ENCODE data around the gene ACADVL. TPM values are rescaled to one million over a fixed set of nuclear protein-coding genes. Genes with fewer than 3 reads are reported as not detected.

The ACADVL gene
- total RNA-seq, 1 donor from 2014 or later = 86.7 TPM

DNA sequence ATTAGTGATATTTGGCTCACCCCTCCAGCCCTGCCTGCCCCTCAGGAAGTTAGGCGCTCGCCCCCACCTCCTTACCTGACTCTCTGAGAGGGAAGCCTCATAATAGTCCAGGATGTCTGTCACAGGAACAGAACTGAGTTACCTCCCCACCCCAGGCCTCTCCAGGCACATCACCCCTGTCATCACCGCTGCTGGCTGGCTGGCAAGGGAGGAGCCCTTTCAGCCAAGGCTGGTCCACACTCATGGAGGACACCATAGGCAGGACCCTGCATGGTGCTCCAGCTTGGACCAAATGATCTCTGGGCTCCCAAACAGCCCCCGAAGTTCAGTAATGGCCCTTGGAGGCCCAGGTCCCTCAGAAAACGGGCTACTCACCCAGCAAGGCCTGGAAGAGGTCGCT is 1.6 kb upstream of the ACADVL start:
- Mint-ChIP-seq H3K4me1 (peaks cover 62% of the 10 kb centered on the region), H3K27me3 (ENCODE audit: insufficient read depth, low read depth) (peaks cover 23% of the 10 kb centered on the region), H3K9me3 (no peaks in the 10 kb centered on the region), H3K4me3 (peak overlapping the region; percentile 92), H3K27ac (peak overlapping the region; percentile 99), H3K36me3 (peaks cover 15% of the 10 kb centered on the region)
- peaks cover 27% of the 10 kb centered on the region for H3K79me2 ChIP-seq (ENCODE audit: low read depth)
- peaks cover 42% of the 10 kb centered on the region for H3K4me1 ChIP-seq
- H3K9me3 ChIP-seq (ENCODE audit: low read depth) = no peaks in the 10 kb centered on the region
- no peaks in the 10 kb centered on the region for H3K36me3 ChIP-seq
- H3K27me3 ChIP-seq = no peaks in the 10 kb centered on the region
- H3K9ac ChIP-seq = no peak overlapping the region
- no peak overlapping the region for H2AFZ ChIP-seq (replicated peaks)
- TF ChIP-seq, protein P1, sequence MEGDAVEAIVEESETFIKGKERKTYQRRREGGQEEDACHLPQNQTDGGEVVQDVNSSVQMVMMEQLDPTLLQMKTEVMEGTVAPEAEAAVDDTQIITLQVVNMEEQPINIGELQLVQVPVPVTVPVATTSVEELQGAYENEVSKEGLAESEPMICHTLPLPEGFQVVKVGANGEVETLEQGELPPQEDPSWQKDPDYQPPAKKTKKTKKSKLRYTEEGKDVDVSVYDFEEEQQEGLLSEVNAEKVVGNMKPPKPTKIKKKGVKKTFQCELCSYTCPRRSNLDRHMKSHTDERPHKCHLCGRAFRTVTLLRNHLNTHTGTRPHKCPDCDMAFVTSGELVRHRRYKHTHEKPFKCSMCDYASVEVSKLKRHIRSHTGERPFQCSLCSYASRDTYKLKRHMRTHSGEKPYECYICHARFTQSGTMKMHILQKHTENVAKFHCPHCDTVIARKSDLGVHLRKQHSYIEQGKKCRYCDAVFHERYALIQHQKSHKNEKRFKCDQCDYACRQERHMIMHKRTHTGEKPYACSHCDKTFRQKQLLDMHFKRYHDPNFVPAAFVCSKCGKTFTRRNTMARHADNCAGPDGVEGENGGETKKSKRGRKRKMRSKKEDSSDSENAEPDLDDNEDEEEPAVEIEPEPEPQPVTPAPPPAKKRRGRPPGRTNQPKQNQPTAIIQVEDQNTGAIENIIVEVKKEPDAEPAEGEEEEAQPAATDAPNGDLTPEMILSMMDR (IDR thresholded peaks at IDR 0.05) = no peak
- TF ChIP-seq EZH2 (IDR thresholded peaks at IDR 0.05) (no peak), EZH2phosphoT487 (IDR thresholded peaks at IDR 0.05) (no peak)
- peaks cover 34% of the 10 kb centered on the region for H4K20me1 ChIP-seq (ENCODE audit: low read depth)
- peak overlapping the region; percentile 59 for H3K4me3 ChIP-seq
- H3K4me2 ChIP-seq = peak overlapping the region; percentile 85
- no peak for DNase-seq (ENCODE audit: low spot score)
- peaks cover 84% of the 10 kb centered on the region for H3F3A ChIP-seq (ENCODE audit: low read depth)
- H3K27ac ChIP-seq = no peak overlapping the region

DNA sequence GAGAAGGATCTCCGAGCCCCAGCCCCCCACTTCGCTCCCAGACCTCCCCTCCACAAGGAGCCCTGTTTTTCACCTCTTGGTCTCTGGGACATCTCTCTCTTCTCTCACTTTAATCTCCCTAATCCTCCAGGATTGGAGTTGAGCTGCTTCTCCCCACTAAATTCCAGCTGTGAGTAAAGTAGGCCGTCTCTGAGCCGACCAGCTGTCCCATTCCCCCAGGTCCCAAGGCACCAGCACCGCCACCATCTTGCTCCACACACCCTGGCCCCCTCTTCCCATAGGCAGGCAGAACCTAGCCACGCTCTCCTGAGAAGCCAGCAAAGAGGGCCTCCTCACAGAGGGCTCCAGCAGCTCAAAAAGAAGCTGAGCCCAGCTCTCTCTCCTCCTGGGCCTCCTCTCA is 980 bp upstream of the ACADVL start:
- Histone ChIP-seq H3F3A (ENCODE audit: low read depth) (peaks cover 84% of the 10 kb centered on the region), H3K27me3 (no peaks in the 10 kb centered on the region), H2AFZ (replicated peaks) (peak overlapping the region; percentile 23), H4K20me1 (ENCODE audit: low read depth) (peaks cover 38% of the 10 kb centered on the region), H3K4me1 (peaks cover 37% of the 10 kb centered on the region), H3K27ac (no peak overlapping the region), H3K4me2 (peak overlapping the region; percentile 85), H3K36me3 (no peaks in the 10 kb centered on the region), H3K9me3 (ENCODE audit: low read depth) (no peaks in the 10 kb centered on the region), H3K9ac (no peak overlapping the region), H3K4me3 (no peak overlapping the region), H3K79me2 (ENCODE audit: low read depth) (peaks cover 22% of the 10 kb centered on the region)
- Mint-ChIP-seq H3K27me3 (ENCODE audit: insufficient read depth, low read depth) (peaks cover 19% of the 10 kb centered on the region), H3K36me3 (peaks cover 17% of the 10 kb centered on the region), H3K9me3 (no peaks in the 10 kb centered on the region), H3K4me1 (peaks cover 57% of the 10 kb centered on the region), H3K4me3 (peak overlapping the region; percentile 92), H3K27ac (peak overlapping the region; percentile 99)
- no peak for TF ChIP-seq EZH2 (IDR thresholded peaks at IDR 0.05)
- TF ChIP-seq EZH2phosphoT487 (IDR thresholded peaks at IDR 0.05) = no peak
- TF ChIP-seq, protein P1 (IDR thresholded peaks at IDR 0.05) = no peak
- DNase-seq (ENCODE audit: low spot score) = no peak

DNA sequence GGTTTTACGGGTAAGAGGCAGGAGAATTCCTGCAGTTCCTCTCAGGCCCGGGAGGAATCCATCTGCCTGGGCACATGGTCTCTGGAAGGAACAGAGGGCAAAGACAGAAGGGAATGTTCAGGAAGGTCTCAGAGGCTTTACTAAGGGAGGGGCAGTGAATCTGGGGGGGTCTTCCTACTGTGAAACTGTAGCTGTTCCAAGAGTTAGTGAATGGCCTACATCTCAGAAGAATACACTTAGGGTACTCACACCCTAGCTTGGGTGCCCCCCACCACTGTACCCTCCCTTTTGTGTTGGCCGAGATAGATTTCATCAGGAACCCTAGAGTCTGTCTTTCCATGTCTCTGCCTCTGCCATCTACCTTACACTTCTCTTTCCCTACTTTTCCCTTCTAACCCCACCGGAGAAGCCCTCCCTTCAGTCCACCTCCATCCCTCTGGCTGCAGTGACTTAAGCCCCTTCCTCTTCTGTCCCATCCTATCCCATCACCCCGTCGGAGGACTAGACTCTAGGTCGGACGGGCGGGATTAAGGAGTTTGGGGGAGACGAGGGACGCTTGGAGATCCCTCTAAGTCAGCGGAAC is 418 bp upstream of the ACADVL start:
- Histone ChIP-seq H3K4me1 (peaks cover 37% of the 10 kb centered on the region), H3F3A (ENCODE audit: low read depth) (peaks cover 81% of the 10 kb centered on the region), H3K4me3 (peak overlapping the region; percentile 94), H3K27ac (no peak overlapping the region), H4K20me1 (ENCODE audit: low read depth) (peaks cover 38% of the 10 kb centered on the region), H3K79me2 (ENCODE audit: low read depth) (peaks cover 22% of the 10 kb centered on the region), H3K36me3 (no peaks in the 10 kb centered on the region), H2AFZ (replicated peaks) (peak overlapping the region; percentile 59), H3K9ac (no peak overlapping the region), H3K9me3 (ENCODE audit: low read depth) (no peaks in the 10 kb centered on the region), H3K27me3 (no peaks in the 10 kb centered on the region), H3K4me2 (peak overlapping the region; percentile 85)
- no peak for DNase-seq (ENCODE audit: low spot score)
- Mint-ChIP-seq H3K27me3 (ENCODE audit: insufficient read depth, low read depth) (peaks cover 18% of the 10 kb centered on the region), H3K9me3 (no peaks in the 10 kb centered on the region), H3K4me1 (peaks cover 56% of the 10 kb centered on the region), H3K4me3 (peak overlapping the region; percentile 92), H3K27ac (peak overlapping the region; percentile 99), H3K36me3 (peaks cover 20% of the 10 kb centered on the region)
- TF ChIP-seq EZH2phosphoT487 (IDR thresholded peaks at IDR 0.05) (no peak), EZH2 (IDR thresholded peaks at IDR 0.05) (no peak)
- TF ChIP-seq, protein P1 (IDR thresholded peaks at IDR 0.05) = no peak
